GM23338 (cell line): Measurements from ENCODE around the gene SORCS3. TPM values are rescaled to one million over a fixed set of nuclear protein-coding genes. Genes with fewer than 3 reads are reported as not detected.

Experiments
- ATAC-seq: fragments of 200-7000 bp; cut with Tn5 transposase; 3 replicates; pipeline ENCODE4 v1.9.1; 2020
- DNase-seq: peaks from one replicate; pipeline ENCODE4 v3.0.0-alpha.2; 2015; ENCODE audit warnings: low spot score
- H2AFZ ChIP-seq: fragments of 200-600 bp; sonication (generic); 2 replicates; pipeline ENCODE4 v1.8.0; 2016; ENCODE audit warnings: antibody characterized with exemption, mild to moderate bottlenecking, moderate library complexity
- H3F3A ChIP-seq: fragments of 200-600 bp; sonication (generic); replicated peaks from 2 replicates; pipeline ENCODE4 v1.8.0; 2017; ENCODE audit warnings: antibody characterized with exemption, mixed run types, low read depth
- H3K27ac ChIP-seq: fragments of 200-600 bp; sonication (generic); 2 replicates; pipeline ENCODE4 v1.6.1; 2016; ENCODE audit warnings: low read depth
- H3K27me3 ChIP-seq: fragments of 200-600 bp; sonication (generic); 2 replicates; pipeline ENCODE4 v1.8.0; 2016; ENCODE audit warnings: mild to moderate bottlenecking, mixed run types, moderate library complexity; ENCODE audit not compliant: insufficient read depth
- H3K36me3 ChIP-seq: fragments of 200-600 bp; sonication (generic); 2 replicates; pipeline ENCODE4 v1.8.0; 2016; ENCODE audit warnings: mild to moderate bottlenecking; ENCODE audit not compliant: insufficient read depth
- H3K4me1 ChIP-seq: fragments of 200-600 bp; sonication (generic); 2 replicates; pipeline ENCODE4 v1.8.0; 2016; ENCODE audit warnings: mild to moderate bottlenecking, moderate library complexity; ENCODE audit not compliant: insufficient read depth
- H3K4me2 ChIP-seq: fragments of 200-600 bp; sonication (generic); 2 replicates; pipeline ENCODE4 v1.7.1; 2017; ENCODE audit warnings: mixed run types
- H3K4me3 ChIP-seq: fragments of 200-600 bp; sonication (generic); 2 replicates; pipeline ENCODE4 v1.6.1; 2016; ENCODE audit warnings: mixed run types
- H3K79me2 ChIP-seq: fragments of 200-600 bp; sonication (generic); replicated peaks from 2 replicates; pipeline ENCODE4 v1.8.0; 2017; ENCODE audit warnings: mild to moderate bottlenecking; ENCODE audit not compliant: insufficient read depth
- H3K9me2 ChIP-seq: fragments of 200-600 bp; sonication (generic); 2 replicates; pipeline ENCODE4 v1.8.0; 2017; ENCODE audit not compliant: insufficient read depth
- H4K20me1 ChIP-seq: fragments of 200-600 bp; sonication (generic); replicated peaks from 2 replicates; pipeline ENCODE4 v1.8.0; 2017; ENCODE audit warnings: mild to moderate bottlenecking; ENCODE audit not compliant: insufficient read depth
- H3K27ac Mint-ChIP-seq: 2 replicates; pipeline ENCODE4 v1.8.0; 2020; ENCODE audit warnings: inconsistent platforms, mild to moderate bottlenecking, moderate library complexity, mixed read lengths
- H3K27me3 Mint-ChIP-seq: 3 replicates; pipeline ENCODE4 v1.8.0; 2022; ENCODE audit warnings: low read depth, mild to moderate bottlenecking, moderate library complexity, mixed read lengths, inconsistent platforms; ENCODE audit not compliant: insufficient read depth, poor library complexity
- H3K36me3 Mint-ChIP-seq: 3 replicates; pipeline ENCODE4 v1.8.0; 2021; ENCODE audit warnings: low read depth, mild to moderate bottlenecking, inconsistent platforms, moderate library complexity, mixed read lengths
- H3K4me1 Mint-ChIP-seq: 3 replicates; pipeline ENCODE4 v1.8.0; 2020; ENCODE audit warnings: mild to moderate bottlenecking, inconsistent platforms, mixed read lengths
- H3K4me3 Mint-ChIP-seq: 3 replicates; pipeline ENCODE4 v1.8.0; 2021; ENCODE audit warnings: moderate library complexity, mild to moderate bottlenecking, inconsistent platforms, mixed read lengths
- H3K9me3 Mint-ChIP-seq: 3 replicates; pipeline ENCODE4 v1.8.0; 2020; ENCODE audit warnings: moderate library complexity, mild to moderate bottlenecking, inconsistent platforms, mixed read lengths
- CREB1 ChIP-seq: fragments of 250-450 bp; sonication (Bioruptor Pico); IDR thresholded peaks from 2 replicates; pipeline ENCODE4 v1.5.0; 2020; ENCODE audit warnings: low read depth, mild to moderate bottlenecking, moderate library complexity
- EZH2 ChIP-seq: fragments of 200-600 bp; sonication (generic); IDR thresholded peaks from one replicate; pipeline ENCODE4 v1.8.0; 2017; ENCODE audit warnings: antibody characterized with exemption, mild to moderate bottlenecking, low read depth; ENCODE audit not compliant: unreplicated experiment
- EZH2phosphoT487 ChIP-seq: fragments of 200-600 bp; sonication (generic); IDR thresholded peaks from one replicate; pipeline ENCODE4 v1.8.1; 2018; ENCODE audit warnings: antibody characterized with exemption; ENCODE audit not compliant: unreplicated experiment
- JUNB ChIP-seq: IDR thresholded peaks from one replicate; pipeline ENCODE4 v1.6.1; 2016; ENCODE audit warnings: antibody characterized with exemption; ENCODE audit not compliant: unreplicated experiment
- NANOG ChIP-seq: IDR thresholded peaks from 2 replicates; pipeline ENCODE4 v1.6.1; 2016; ENCODE audit warnings: antibody characterized with exemption, borderline replicate concordance
- POLR2AphosphoS5 ChIP-seq: IDR thresholded peaks from 2 replicates; pipeline ENCODE4 v1.6.1; 2016; ENCODE audit warnings: antibody characterized with exemption, low read depth
- STAT1 ChIP-seq: IDR thresholded peaks from one replicate; pipeline ENCODE4 v1.6.1; 2016; ENCODE audit warnings: antibody characterized with exemption; ENCODE audit not compliant: unreplicated experiment
- ZNF114 ChIP-seq: fragments of 250-450 bp; sonication (Bioruptor Pico); IDR thresholded peaks from 2 replicates; pipeline ENCODE4 v1.5.0; 2020; ENCODE audit warnings: mild to moderate bottlenecking, moderate library complexity
- ZNF331 ChIP-seq: fragments of 250-450 bp; sonication (Bioruptor Pico); IDR thresholded peaks from 2 replicates; pipeline ENCODE4 v1.5.0; 2020; ENCODE audit warnings: low read depth, mild to moderate bottlenecking, moderate library complexity
- polyA plus RNA-seq: library from polyadenylated mRNA; unstranded; fragments of >200 nt; fragmentation: Nextera tagmentation; extraction: Ambion mirVana; gene quantifications from 2 replicates; pipeline ENCODE4 v1.2.1, GENCODE V29; 2016
- total RNA-seq: library from RNA; depleted of rRNA; stranded (reverse); fragments of >200 nt; shearing (Covaris generic); gene quantifications from 2 replicates; pipeline ENCODE4 v1.2.3, GENCODE V29; 2014
- TF ChIP-seq, protein P1 (sequence below): IDR thresholded peaks from 2 replicates; pipeline ENCODE4 v1.6.1; 2016; ENCODE audit warnings: antibody characterized with exemption
- TF ChIP-seq, protein P2 (sequence below): fragments of 250-450 bp; sonication (Bioruptor Pico); IDR thresholded peaks from 2 replicates; pipeline ENCODE4 v1.5.0; 2020; ENCODE audit warnings: mild to moderate bottlenecking, moderate library complexity
- TF ChIP-seq, protein P3 (sequence below): IDR thresholded peaks from one replicate; pipeline ENCODE4 v1.6.1; 2018; ENCODE audit warnings: antibody characterized with exemption; ENCODE audit not compliant: unreplicated experiment
- TF ChIP-seq, protein P4 (sequence below), 2 experiments: fragments of 200-600 bp in 1 of 2; sonication (generic) in 1 of 2; conservative IDR thresholded peaks; 2 replicates each; pipeline versions ENCODE4 v1.5.1 to v1.6.1; 2016 to 2017; ENCODE audit warnings: antibody characterized with exemption in 2 of 2, low read depth in 2 of 2, mild to moderate bottlenecking in 2 of 2, moderate library complexity in 1 of 2

SORCS3 gene
- total and polyA plus RNA-seq, 2 experiments from 2014 or later, result 0.37 to 1.4 TPM

DNA sequence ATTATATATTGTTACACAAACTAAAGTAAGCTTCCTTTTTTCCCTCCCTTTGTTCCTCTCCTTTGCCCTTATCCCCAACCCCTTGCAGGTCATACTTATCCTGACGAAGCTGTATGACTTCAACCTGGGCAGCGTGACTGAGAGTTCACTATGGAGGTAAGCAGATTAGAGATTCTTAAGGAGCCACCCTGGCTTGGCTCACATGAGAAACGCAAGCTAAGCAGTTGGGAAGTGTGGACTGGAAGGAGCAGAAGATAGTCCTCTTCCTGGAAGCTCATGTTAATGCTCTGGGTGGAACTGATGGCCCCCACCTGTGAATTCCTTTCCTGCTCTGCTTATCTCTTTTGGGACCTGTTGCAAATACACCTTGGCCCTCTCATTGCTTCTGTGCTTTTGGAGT is 201.6 kb downstream of the SORCS3 start:
- ATAC-seq (no peak), DNase-seq (no peak)
- Mint-ChIP-seq H3K9me3 (no peaks in the 10 kb centered on the region), H3K36me3 (no peaks in the 10 kb centered on the region), H3K27me3 (no peaks in the 10 kb centered on the region), H3K4me1 (peaks cover 3% of the 10 kb centered on the region; the same call in 1 of the 3 replicates), H3K4me3 (no peak overlapping the region), H3K27ac (no peak overlapping the region)
- H3K27ac ChIP-seq, result no peak overlapping the region
- no peaks in the 10 kb centered on the region for H3K4me1 ChIP-seq
- TF ChIP-seq POLR2AphosphoS5 (no peak), STAT1 (no peak), ZNF331 (CRISPR knock-in tag) (no peak), JUNB (no peak), ZNF114 (CRISPR knock-in tag) (no peak), CREB1 (CRISPR knock-in tag) (no peak), EZH2 (no peak), NANOG (no peak), EZH2phosphoT487 (no peak)
- TF ChIP-seq, protein P1, sequence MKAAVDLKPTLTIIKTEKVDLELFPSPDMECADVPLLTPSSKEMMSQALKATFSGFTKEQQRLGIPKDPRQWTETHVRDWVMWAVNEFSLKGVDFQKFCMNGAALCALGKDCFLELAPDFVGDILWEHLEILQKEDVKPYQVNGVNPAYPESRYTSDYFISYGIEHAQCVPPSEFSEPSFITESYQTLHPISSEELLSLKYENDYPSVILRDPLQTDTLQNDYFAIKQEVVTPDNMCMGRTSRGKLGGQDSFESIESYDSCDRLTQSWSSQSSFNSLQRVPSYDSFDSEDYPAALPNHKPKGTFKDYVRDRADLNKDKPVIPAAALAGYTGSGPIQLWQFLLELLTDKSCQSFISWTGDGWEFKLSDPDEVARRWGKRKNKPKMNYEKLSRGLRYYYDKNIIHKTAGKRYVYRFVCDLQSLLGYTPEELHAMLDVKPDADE, result no peak
- TF ChIP-seq, protein P2, sequence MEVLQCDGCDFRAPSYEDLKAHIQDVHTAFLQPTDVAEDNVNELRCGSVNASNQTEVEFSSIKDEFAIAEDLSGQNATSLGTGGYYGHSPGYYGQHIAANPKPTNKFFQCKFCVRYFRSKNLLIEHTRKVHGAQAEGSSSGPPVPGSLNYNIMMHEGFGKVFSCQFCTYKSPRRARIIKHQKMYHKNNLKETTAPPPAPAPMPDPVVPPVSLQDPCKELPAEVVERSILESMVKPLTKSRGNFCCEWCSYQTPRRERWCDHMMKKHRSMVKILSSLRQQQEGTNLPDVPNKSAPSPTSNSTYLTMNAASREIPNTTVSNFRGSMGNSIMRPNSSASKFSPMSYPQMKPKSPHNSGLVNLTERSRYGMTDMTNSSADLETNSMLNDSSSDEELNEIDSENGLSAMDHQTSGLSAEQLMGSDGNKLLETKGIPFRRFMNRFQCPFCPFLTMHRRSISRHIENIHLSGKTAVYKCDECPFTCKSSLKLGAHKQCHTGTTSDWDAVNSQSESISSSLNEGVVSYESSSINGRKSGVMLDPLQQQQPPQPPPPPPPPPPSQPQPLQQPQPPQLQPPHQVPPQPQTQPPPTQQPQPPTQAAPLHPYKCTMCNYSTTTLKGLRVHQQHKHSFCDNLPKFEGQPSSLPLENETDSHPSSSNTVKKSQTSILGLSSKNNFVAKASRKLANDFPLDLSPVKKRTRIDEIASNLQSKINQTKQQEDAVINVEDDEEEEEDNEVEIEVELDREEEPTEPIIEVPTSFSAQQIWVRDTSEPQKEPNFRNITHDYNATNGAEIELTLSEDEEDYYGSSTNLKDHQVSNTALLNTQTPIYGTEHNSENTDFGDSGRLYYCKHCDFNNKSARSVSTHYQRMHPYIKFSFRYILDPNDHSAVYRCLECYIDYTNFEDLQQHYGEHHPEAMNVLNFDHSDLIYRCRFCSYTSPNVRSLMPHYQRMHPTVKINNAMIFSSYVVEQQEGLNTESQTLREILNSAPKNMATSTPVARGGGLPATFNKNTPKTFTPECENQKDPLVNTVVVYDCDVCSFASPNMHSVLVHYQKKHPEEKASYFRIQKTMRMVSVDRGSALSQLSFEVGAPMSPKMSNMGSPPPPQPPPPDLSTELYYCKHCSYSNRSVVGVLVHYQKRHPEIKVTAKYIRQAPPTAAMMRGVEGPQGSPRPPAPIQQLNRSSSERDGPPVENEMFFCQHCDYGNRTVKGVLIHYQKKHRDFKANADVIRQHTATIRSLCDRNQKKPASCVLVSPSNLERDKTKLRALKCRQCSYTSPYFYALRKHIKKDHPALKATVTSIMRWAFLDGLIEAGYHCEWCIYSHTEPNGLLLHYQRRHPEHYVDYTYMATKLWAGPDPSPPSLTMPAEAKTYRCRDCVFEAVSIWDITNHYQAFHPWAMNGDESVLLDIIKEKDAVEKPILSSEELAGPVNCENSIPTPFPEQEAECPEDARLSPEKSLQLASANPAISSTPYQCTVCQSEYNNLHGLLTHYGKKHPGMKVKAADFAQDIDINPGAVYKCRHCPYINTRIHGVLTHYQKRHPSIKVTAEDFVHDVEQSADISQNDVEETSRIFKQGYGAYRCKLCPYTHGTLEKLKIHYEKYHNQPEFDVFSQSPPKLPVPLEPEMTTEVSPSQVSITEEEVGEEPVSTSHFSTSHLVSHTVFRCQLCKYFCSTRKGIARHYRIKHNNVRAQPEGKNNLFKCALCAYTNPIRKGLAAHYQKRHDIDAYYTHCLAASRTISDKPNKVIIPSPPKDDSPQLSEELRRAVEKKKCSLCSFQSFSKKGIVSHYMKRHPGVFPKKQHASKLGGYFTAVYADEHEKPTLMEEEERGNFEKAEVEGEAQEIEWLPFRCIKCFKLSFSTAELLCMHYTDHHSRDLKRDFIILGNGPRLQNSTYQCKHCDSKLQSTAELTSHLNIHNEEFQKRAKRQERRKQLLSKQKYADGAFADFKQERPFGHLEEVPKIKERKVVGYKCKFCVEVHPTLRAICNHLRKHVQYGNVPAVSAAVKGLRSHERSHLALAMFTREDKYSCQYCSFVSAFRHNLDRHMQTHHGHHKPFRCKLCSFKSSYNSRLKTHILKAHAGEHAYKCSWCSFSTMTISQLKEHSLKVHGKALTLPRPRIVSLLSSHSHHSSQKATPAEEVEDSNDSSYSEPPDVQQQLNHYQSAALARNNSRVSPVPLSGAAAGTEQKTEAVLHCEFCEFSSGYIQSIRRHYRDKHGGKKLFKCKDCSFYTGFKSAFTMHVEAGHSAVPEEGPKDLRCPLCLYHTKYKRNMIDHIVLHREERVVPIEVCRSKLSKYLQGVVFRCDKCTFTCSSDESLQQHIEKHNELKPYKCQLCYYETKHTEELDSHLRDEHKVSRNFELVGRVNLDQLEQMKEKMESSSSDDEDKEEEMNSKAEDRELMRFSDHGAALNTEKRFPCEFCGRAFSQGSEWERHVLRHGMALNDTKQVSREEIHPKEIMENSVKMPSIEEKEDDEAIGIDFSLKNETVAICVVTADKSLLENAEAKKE (CRISPR knock-in tag), result no peak
- TF ChIP-seq, protein P3, sequence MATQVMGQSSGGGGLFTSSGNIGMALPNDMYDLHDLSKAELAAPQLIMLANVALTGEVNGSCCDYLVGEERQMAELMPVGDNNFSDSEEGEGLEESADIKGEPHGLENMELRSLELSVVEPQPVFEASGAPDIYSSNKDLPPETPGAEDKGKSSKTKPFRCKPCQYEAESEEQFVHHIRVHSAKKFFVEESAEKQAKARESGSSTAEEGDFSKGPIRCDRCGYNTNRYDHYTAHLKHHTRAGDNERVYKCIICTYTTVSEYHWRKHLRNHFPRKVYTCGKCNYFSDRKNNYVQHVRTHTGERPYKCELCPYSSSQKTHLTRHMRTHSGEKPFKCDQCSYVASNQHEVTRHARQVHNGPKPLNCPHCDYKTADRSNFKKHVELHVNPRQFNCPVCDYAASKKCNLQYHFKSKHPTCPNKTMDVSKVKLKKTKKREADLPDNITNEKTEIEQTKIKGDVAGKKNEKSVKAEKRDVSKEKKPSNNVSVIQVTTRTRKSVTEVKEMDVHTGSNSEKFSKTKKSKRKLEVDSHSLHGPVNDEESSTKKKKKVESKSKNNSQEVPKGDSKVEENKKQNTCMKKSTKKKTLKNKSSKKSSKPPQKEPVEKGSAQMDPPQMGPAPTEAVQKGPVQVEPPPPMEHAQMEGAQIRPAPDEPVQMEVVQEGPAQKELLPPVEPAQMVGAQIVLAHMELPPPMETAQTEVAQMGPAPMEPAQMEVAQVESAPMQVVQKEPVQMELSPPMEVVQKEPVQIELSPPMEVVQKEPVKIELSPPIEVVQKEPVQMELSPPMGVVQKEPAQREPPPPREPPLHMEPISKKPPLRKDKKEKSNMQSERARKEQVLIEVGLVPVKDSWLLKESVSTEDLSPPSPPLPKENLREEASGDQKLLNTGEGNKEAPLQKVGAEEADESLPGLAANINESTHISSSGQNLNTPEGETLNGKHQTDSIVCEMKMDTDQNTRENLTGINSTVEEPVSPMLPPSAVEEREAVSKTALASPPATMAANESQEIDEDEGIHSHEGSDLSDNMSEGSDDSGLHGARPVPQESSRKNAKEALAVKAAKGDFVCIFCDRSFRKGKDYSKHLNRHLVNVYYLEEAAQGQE, result no peak
- TF ChIP-seq, protein P4, sequence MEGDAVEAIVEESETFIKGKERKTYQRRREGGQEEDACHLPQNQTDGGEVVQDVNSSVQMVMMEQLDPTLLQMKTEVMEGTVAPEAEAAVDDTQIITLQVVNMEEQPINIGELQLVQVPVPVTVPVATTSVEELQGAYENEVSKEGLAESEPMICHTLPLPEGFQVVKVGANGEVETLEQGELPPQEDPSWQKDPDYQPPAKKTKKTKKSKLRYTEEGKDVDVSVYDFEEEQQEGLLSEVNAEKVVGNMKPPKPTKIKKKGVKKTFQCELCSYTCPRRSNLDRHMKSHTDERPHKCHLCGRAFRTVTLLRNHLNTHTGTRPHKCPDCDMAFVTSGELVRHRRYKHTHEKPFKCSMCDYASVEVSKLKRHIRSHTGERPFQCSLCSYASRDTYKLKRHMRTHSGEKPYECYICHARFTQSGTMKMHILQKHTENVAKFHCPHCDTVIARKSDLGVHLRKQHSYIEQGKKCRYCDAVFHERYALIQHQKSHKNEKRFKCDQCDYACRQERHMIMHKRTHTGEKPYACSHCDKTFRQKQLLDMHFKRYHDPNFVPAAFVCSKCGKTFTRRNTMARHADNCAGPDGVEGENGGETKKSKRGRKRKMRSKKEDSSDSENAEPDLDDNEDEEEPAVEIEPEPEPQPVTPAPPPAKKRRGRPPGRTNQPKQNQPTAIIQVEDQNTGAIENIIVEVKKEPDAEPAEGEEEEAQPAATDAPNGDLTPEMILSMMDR (conservative IDR thresholded peaks at IDR 0.05; ENCODE audit: low read depth in 2 of 2), result no peak
- H3K79me2 ChIP-seq, result no peaks in the 10 kb centered on the region
- H3K36me3 ChIP-seq, result no peaks in the 10 kb centered on the region
- H3K4me2 ChIP-seq, result no peak overlapping the region
- H3K4me3 ChIP-seq, result no peak overlapping the region
- no peaks in the 10 kb centered on the region for H4K20me1 ChIP-seq
- no peak overlapping the region for H2AFZ ChIP-seq
- H3K9me2 ChIP-seq, result no peaks in the 10 kb centered on the region
- H3K27me3 ChIP-seq, result no peaks in the 10 kb centered on the region
- no peaks in the 10 kb centered on the region for H3F3A ChIP-seq
